DND-41 (cell line): ENCODE measurements around the gene FAM83D.

Source experiments
- ATAC-seq: fragments of 200-7000 bp; cut with Tn5 transposase; 3 replicates; pipeline ENCODE4 v1.9.1; 2021; ENCODE audit warnings: low read depth; ENCODE audit not compliant: insufficient read depth
- DNase-seq: peaks from one replicate; pipeline ENCODE4 v3.0.0-alpha.2; 2020
- H2AFZ ChIP-seq: 2 replicates; pipeline ENCODE4 v1.6.0; 2012; ENCODE audit warnings: low read depth, low read length
- H3K27ac ChIP-seq: 2 replicates; pipeline ENCODE4 v1.5.1; 2012; ENCODE audit warnings: low read length, inconsistent platforms
- H3K27me3 ChIP-seq: fragments of 200-600 bp; sonication (generic); 2 replicates; pipeline ENCODE4 v1.6.0; 2012; ENCODE audit warnings: low read length, mild to moderate bottlenecking, inconsistent platforms; ENCODE audit not compliant: insufficient read depth, poor library complexity
- H3K36me3 ChIP-seq: 2 replicates; pipeline ENCODE4 v1.5.1; 2012; ENCODE audit warnings: low read length, inconsistent platforms; ENCODE audit not compliant: insufficient read depth
- H3K4me1 ChIP-seq: 2 replicates; pipeline ENCODE4 v1.5.1; 2012; ENCODE audit warnings: mild to moderate bottlenecking, low read length; ENCODE audit not compliant: insufficient read depth
- H3K4me2 ChIP-seq: 2 replicates; pipeline ENCODE4 v1.6.0; 2012; ENCODE audit warnings: mild to moderate bottlenecking, moderate library complexity, low read length, inconsistent platforms; ENCODE audit not compliant: insufficient read depth
- H3K4me3 ChIP-seq, 2 experiments: fragments of 200-600 bp in 1 of 2; shearing (Covaris generic) in 1 of 2; 2 replicates each; pipeline ENCODE4 v1.5.1; 2012 to 2016; ENCODE audit warnings: inconsistent platforms in 2 of 2, low read length in 2 of 2, mild to moderate bottlenecking in 2 of 2, low read depth in 1 of 2, moderate library complexity in 1 of 2
- H3K79me2 ChIP-seq: 2 replicates; pipeline ENCODE4 v1.6.0; 2012; ENCODE audit warnings: low read length, inconsistent platforms; ENCODE audit not compliant: insufficient read depth
- H3K9ac ChIP-seq: 2 replicates; pipeline ENCODE4 v1.6.0; 2012; ENCODE audit warnings: low read depth, mild to moderate bottlenecking, inconsistent platforms, low read length, moderate library complexity
- H3K9me3 ChIP-seq: 2 replicates; pipeline ENCODE4 v1.5.1; 2012; ENCODE audit warnings: low read length, moderate library complexity, mild to moderate bottlenecking, inconsistent platforms; ENCODE audit not compliant: insufficient read depth, severe bottlenecking
- H4K20me1 ChIP-seq: 2 replicates; pipeline ENCODE4 v1.6.0; 2012; ENCODE audit warnings: low read length; ENCODE audit not compliant: insufficient read depth
- EZH2 ChIP-seq: IDR thresholded peaks from 3 replicates; pipeline ENCODE4 v1.6.1; 2012; ENCODE audit warnings: borderline replicate concordance, low read depth, mild to moderate bottlenecking, moderate library complexity, low read length, inconsistent platforms; ENCODE audit not compliant: severe bottlenecking
- TF ChIP-seq, protein P1 (sequence below): IDR thresholded peaks from 2 replicates; pipeline ENCODE4 v1.5.1; 2012; ENCODE audit warnings: borderline replicate concordance, low read length, moderate library complexity, mild to moderate bottlenecking; ENCODE audit not compliant: poor library complexity, severe bottlenecking; ENCODE audit errors: extremely low read depth

The FAM83D gene

GRCh38 chr20:38937978-38938473 lies 11.8 kb downstream of the FAM83D start:
- H3K9ac ChIP-seq, result no peak overlapping the region
- no peak overlapping the region for H3K27ac ChIP-seq
- H3K36me3 ChIP-seq, result peaks cover 91% of the 10 kb centered on the region

DNA sequence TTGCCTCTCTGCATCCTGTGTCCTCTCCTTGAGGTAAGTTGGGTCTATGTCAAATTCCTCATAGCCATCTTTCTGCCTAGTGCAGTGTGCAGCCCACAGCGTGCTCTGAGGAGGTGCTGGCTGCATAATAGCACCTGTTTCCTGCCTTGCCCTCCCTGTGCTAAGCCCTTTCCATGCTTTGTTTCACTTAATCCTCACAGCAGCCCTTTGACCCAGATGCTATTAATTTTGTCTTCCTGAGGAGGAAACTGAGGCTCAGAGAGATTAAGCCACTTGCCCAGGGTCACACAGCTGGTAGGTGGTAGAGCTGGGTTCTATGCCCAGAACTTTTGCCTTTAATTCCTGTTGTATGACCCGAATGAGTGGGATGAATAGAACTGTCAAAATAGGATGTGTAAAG lies 13.5 kb downstream of the FAM83D start:
- Histone ChIP-seq H3K4me1 (no peaks in the 10 kb centered on the region; the same call in none of the 2 replicates), H2AFZ (no peak overlapping the region), H3K27me3 (no peaks in the 10 kb centered on the region), H3K36me3 (peaks cover 96% of the 10 kb centered on the region), H4K20me1 (peaks cover 67% of the 10 kb centered on the region), H3K9ac (no peak overlapping the region), H3K79me2 (peaks cover 95% of the 10 kb centered on the region), H3K27ac (no peak overlapping the region), H3K4me3 (no peak overlapping the region), H3K4me2 (no peak overlapping the region), H3K9me3 (no peaks in the 10 kb centered on the region)
- DNase-seq (no peak), ATAC-seq (peak; percentile 33; the same call in 1 of the 3 replicates)
- TF ChIP-seq EZH2, result no peak
- TF ChIP-seq, protein P1, sequence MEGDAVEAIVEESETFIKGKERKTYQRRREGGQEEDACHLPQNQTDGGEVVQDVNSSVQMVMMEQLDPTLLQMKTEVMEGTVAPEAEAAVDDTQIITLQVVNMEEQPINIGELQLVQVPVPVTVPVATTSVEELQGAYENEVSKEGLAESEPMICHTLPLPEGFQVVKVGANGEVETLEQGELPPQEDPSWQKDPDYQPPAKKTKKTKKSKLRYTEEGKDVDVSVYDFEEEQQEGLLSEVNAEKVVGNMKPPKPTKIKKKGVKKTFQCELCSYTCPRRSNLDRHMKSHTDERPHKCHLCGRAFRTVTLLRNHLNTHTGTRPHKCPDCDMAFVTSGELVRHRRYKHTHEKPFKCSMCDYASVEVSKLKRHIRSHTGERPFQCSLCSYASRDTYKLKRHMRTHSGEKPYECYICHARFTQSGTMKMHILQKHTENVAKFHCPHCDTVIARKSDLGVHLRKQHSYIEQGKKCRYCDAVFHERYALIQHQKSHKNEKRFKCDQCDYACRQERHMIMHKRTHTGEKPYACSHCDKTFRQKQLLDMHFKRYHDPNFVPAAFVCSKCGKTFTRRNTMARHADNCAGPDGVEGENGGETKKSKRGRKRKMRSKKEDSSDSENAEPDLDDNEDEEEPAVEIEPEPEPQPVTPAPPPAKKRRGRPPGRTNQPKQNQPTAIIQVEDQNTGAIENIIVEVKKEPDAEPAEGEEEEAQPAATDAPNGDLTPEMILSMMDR, result no peak

More at GRCh38 chr20:38937978-38938473, 11.8 kb downstream of the FAM83D start:
- no peak overlapping the region for H2AFZ ChIP-seq
- DNase-seq, result no peak
- H3K4me1 ChIP-seq, result peaks cover 7% of the 10 kb centered on the region
- TF ChIP-seq, protein P1, result no peak
- TF ChIP-seq EZH2, result no peak
- H3K27me3 ChIP-seq, result no peaks in the 10 kb centered on the region
- no peaks in the 10 kb centered on the region for H3K9me3 ChIP-seq
- no peak overlapping the region for H3K4me2 ChIP-seq
- no peak overlapping the region for H3K4me3 ChIP-seq
- H3K79me2 ChIP-seq, result peaks cover 100% of the 10 kb centered on the region
- no peak for ATAC-seq
- H4K20me1 ChIP-seq, result peaks cover 72% of the 10 kb centered on the region

GRCh38 chr20:38940644-38941043 lies 14.4 kb downstream of the FAM83D start:
- DNase-seq (no peak), ATAC-seq (no peak)
- TF ChIP-seq EZH2, result no peak
- TF ChIP-seq, protein P1, result no peak
- Histone ChIP-seq H3K9ac (no peak overlapping the region), H3K79me2 (peaks cover 90% of the 10 kb centered on the region), H3K9me3 (no peaks in the 10 kb centered on the region), H3K36me3 (peaks cover 96% of the 10 kb centered on the region), H3K4me3 (no peak overlapping the region), H3K27me3 (no peaks in the 10 kb centered on the region), H3K4me1 (no peaks in the 10 kb centered on the region; the same call in 1 of the 2 replicates), H2AFZ (no peak overlapping the region), H3K4me2 (no peak overlapping the region), H3K27ac (no peak overlapping the region), H4K20me1 (peaks cover 61% of the 10 kb centered on the region)
